DMS53 (cell line): ENCODE measurements around the gene ZNF595.
A peak's percentile ranks its signal among the peaks of the same experiment; 100 is the strongest.
"Not testable (repeated sequence)": the region's sequence is repeated elsewhere in the genome, so short reads cannot be mapped to it uniquely, and the experiment has no call there.

Experiments
- DNase-seq: peaks from one replicate; lab custom pipeline; 2025; lab: John Stamatoyannopoulos, UW

ZNF595 gene

DNA sequence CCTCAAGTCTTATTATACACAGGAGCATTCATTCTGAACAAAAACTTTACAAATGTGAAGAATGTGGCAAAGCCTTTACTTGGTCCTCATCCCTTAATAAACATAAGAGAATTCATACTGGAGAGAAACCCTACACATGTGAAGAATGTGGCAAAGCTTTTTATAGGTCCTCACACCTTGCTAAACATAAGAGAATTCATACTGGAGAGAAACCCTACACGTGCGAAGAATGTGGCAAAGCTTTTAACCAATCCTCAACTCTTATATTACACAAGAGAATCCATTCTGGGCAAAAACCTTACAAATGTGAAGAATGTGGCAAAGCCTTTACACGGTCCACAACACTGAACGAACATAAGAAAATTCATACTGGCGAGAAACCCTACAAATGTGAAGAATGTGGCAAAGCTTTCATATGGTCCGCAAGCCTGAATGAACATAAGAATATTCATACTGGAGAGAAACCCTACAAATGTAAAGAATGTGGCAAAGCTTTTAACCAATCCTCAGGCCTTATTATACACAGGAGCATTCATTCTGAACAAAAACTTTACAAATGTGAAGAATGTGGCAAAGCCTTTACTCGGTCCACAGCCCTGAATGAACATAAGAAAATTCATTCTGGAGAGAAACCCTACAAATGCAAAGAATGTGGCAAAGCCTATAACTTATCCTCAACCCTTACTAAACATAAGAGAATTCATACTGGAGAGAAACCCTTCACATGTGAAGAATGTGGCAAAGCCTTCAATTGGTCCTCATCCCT is 33.6 kb downstream of the ZNF595 start:
- DNase-seq = peak; percentile 20

- DNase-seq = no peak
Observed at GRCh38 chr4:98386-98785, 45.3 kb downstream of the ZNF595 start.

- DNase-seq = peak; percentile 31
Observed at GRCh38 chr4:99863-100262, 46.7 kb downstream of the ZNF595 start.

DNA sequence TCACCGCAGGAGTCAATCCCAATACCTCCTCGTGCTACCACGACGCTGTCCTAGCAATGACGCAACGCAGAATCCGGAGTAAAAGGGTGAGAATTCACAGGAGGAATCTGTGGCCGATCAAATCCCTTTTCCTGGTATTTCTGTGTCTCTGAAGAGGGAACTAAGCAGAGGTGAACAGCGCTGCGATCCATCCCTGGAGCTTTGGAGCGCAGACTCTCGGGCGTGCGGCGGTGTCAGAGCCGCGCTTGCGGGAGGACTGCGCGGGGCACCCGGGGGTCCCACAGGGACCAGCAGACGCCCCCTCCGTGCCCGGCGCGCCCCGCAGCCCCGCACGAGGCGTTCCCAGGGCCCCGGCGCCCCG is 53.9 kb downstream of the ZNF595 start:
- DNase-seq = no peak

GRCh38 chr4:107444-108429 is 54.6 kb downstream of the ZNF595 start:
- peak; percentile 68 for DNase-seq

- no peak for DNase-seq
Observed at GRCh38 chr4:112771-113170, 59.6 kb downstream of the ZNF595 start.

DNA sequence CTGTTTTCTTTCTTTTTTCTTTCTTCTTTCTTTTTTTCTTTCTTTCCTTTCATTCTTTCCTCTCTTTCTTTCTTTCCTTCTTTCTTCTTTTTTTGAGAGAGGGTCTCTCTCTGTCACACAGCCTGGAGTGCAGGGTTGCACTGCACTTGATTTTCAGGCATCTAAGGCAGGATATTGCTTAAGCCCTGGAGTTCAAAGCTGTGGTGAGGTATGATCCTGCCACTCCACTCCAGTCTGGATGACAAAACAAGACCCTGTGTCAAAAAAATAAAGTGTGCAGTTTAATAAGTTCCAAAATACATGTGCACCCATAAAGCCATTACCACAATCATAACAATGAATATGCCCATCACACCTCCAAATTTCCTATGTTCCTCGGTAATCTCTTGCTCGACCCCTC is 60.6 kb downstream of the ZNF595 start:
- DNase-seq = peak; percentile 39

DNA sequence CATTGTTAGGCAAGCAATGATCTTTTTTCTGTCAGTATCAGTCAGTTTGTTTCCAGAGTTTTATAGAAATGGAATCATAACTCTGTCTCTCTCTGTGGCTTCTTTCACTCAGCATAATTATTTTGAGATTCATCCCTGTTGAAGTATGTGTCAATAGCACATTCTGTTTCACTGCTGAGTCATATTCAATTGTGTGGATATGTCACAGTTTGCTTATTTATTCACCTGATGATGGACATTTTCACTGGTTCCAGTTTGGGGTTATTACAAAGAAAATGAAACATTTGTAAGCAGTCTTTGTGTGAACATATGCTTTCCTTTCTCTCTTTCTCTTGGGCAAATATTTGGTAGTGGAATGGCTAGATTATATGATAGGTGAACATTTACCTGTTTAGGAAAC is 61.0 kb downstream of the ZNF595 start:
- DNase-seq = peak; percentile 88

DNA sequence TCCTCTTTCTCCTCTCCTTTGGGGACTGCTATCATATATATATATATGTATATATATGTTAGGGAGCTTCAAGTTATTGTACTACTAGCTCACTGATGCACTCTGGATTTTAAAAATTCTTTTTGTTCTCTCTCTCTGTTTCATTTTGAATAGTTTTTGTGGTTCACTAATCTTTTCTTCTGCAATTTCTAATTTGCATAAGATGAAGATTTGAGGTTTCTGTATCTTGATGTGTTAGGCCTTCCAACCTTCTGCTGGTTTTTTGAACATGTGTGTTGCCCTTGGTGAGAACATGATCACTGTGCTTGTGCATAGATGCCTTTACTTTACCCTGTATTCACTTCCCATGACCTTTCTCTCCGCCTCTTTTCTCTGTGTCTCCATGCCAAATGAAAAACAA is 63.4 kb downstream of the ZNF595 start:
- DNase-seq = no peak

GRCh38 chr4:120616-121015 is 67.5 kb downstream of the ZNF595 start:
- DNase-seq = no peak

GRCh38 chr4:121408-122084 is 68.4 kb downstream of the ZNF595 start:
- no peak for DNase-seq

- DNase-seq = not testable (repeated sequence)
Observed at GRCh38 chr4:123922-124274, 70.8 kb downstream of the ZNF595 start.

GRCh38 chr4:124275-125081 is 71.4 kb downstream of the ZNF595 start, which contains the start of gene ZNF718:
TSS of gene ZNF718 (plus strand) at chr4:124501. CDS start at chr4:124671, 170 bp downstream.
- peak; percentile 100 for DNase-seq

DNA sequence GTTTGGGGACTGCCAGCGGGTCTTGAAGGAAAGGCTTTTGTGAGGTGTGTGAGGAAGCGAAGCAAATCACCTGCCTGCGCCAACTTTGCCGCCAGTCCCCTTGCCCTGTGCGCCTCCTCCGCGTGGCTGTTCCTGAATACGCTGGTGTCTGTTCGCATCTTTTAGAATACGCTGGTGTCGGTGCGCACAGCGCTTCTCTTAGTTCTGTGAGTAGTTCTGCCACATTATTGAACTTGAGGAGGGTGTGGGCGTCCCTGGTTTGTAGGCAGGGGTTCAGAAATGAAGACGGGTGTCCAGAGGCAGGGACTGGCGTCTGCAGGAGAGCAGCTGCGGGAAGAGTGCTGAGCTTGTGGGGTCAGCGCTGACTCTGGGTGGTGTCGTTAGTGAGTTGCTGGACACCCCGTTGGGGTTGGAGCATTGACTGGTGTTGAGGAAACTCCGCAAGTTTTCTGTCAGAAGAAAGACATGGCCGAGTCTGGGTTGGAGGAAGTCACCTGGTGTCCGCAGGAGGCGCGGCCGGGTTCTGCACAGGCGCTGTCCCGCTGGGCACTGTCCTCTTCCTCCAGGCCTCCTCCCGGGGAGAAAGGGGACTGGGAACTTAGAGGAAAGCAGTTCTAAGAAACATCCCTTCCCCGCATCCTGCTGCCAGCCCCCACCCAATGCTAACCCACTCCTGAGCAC is 72.1 kb downstream of the ZNF595 start:
- DNase-seq = peak; percentile 88

DNA sequence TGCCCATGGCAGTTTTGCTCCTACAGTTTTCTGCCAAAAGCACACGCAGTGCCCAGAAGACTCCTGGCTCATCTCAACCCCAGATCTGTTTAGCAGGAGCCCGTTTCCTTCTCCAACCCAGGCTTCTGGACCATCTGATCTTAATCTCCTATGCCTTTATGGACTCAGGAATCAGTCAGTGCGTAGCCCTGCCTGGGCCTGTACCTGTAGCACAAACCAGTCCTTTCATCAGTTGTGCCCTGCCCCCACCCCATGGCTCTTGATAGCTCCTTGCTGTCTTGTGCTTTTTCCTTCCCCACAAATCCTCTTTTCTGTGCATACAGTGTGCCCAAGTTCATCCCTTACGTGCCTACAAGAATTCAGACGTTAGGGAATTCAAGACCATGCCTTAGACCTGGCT is 72.7 kb downstream of the ZNF595 start:
- peak; percentile 50 for DNase-seq

DNA sequence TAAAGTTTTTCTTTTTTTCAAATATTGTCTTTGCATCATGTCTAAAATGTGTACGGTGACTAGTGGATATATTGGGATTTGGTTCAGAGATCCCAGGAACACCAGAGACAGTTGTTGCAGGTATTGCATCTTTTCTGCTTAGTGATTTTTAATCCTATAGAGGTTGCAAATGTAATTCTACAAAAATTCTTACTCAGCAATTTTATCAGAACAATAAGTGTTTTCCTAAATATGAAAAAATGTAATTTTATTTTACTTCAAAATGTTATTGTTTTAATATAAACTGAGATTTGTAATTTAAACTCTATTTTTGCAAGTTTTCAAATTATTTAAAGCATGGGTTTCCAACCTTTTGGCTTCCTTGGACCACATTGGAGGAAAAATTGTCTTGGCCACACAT is 79.4 kb downstream of the ZNF595 start:
- no peak for DNase-seq
